Stimulated activated CD4-positive, alpha-beta T cell treated with anti-CD3 and anti-CD28 coated beads, Interleukin-2, amount 100 ng/mL, for 24 hours (primary cell): ENCODE results near the gene PGGT1B.
A peak's percentile ranks its signal among the peaks of the same experiment; 100 is the strongest.

Experiments
- DNase-seq, 2 donors: peaks; one replicate each; pipeline ENCODE4 v3.0.0-alpha.2; 2020

The PGGT1B gene

GRCh38 chr5:115262321-115263077, at the start of gene PGGT1B:
Gene PGGT1B (minus strand): TSS chr5:115262877. CDS start chr5:115262851, 26 bp downstream.
- DNase-seq, result peak; percentile 76 to 78

GRCh38 chr5:115309751-115310370, 47.2 kb upstream of the PGGT1B start:
- DNase-seq, result no peak

GRCh38 chr5:115308815-115309214, 46.1 kb upstream of the PGGT1B start:
- no peak for DNase-seq

- DNase-seq, result no peak
Measured at GRCh38 chr5:115306011-115306536, 43.4 kb upstream of the PGGT1B start.

- no peak for DNase-seq
Measured at GRCh38 chr5:115304496-115304895, 41.8 kb upstream of the PGGT1B start.

- no peak for DNase-seq
Measured at GRCh38 chr5:115298811-115299210, 36.1 kb upstream of the PGGT1B start.

GRCh38 chr5:115297031-115297430, 34.4 kb upstream of the PGGT1B start:
- no peak for DNase-seq

- peak; percentile 82 to 86 for DNase-seq
Measured at GRCh38 chr5:115296124-115297022, 33.7 kb upstream of the PGGT1B start, which contains the start of gene CCDC112. Gene CCDC112 (minus strand): TSS chr5:115296654. CDS start chr5:115296543, 111 bp downstream.

GRCh38 chr5:115295777-115296123, 33.1 kb upstream of the PGGT1B start:
- no peak for DNase-seq

- DNase-seq, result no peak
Measured at GRCh38 chr5:115291397-115291796, 28.7 kb upstream of the PGGT1B start.

GRCh38 chr5:115289104-115289503, 26.4 kb upstream of the PGGT1B start:
- DNase-seq, result no peak

- no peak for DNase-seq
Measured at GRCh38 chr5:115284021-115284420, 21.3 kb upstream of the PGGT1B start.

- no peak for DNase-seq
Measured at GRCh38 chr5:115282131-115282530, 19.5 kb upstream of the PGGT1B start.

GRCh38 chr5:115274584-115274983, 11.9 kb upstream of the PGGT1B start:
- DNase-seq, result no peak

- no peak for DNase-seq
Measured at GRCh38 chr5:115272297-115272958, 9.8 kb upstream of the PGGT1B start.

- no peak for DNase-seq
Measured at GRCh38 chr5:115271295-115272050, 8.8 kb upstream of the PGGT1B start.

GRCh38 chr5:115267617-115268016, 4.9 kb upstream of the PGGT1B start:
- no peak for DNase-seq

GRCh38 chr5:115265220-115265619, 2.5 kb upstream of the PGGT1B start:
- no peak for DNase-seq

- no peak for DNase-seq
Measured at GRCh38 chr5:115264786-115265185, 2.1 kb upstream of the PGGT1B start.

GRCh38 chr5:115263078-115263380, 352 bp upstream of the PGGT1B start:
- DNase-seq, result no peak

- no peak for DNase-seq
Measured at GRCh38 chr5:115262011-115262320, 711 bp downstream of the PGGT1B start.

GRCh38 chr5:115260248-115260647, 2.4 kb downstream of the PGGT1B start:
- no peak for DNase-seq
